Activated naive CD4-positive, alpha-beta T cell (primary cell): ENCODE measurements around the gene SH3BGRL2.

ENCODE experiments used
- DNase-seq, 4 experiments: peaks; one replicate each; lab custom pipeline; 2025; lab: John Stamatoyannopoulos, UW

Gene SH3BGRL2

DNA sequence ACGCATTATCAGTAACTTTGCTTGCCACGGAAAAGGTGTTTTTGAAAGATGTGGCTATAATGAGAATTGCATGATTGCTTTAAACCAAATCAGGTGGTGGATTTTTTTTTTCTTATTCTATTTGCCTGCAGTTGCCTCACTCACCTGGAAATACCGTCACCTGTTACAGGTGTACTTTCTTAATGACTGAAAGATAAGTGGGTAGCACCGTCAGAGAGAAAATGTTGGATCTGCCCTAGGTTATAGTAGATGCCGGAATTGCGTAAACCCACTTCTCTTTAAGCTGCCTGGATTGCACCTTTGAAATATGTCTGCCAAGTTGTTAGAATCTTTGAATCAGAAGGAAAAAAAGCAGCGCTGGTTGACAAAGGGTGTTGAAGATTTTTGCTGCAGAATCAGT, 68.5 kb downstream of the SH3BGRL2 start:
- no peak for DNase-seq

- no peak for DNase-seq
These were observed 71.6 kb downstream of the SH3BGRL2 start for GRCh38 chr6:79702691-79703090.

- DNase-seq = no peak
These were observed 73.1 kb downstream of the SH3BGRL2 start for GRCh38 chr6:79704200-79704599.

GRCh38 chr6:79705456-79705995, 74.4 kb downstream of the SH3BGRL2 start:
- DNase-seq = no peak

DNA sequence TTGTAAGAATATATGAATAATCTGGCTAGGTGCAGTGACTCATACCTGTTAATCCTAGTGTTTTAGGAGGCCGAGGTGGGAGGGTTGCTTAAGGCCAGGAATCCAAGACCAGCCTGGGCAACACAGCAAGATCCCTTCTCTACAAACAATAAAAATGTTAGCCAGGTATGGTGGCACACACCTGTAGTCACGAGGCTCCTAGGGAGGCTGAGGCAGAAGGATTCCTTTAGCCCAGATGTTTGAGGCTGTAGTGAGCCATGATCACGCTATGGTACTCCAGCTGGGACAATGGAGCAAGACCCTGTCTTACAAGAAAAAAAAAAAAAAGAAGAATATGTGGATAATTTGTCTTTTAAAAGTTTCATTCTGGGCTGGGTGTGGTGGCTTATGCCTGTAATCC, 75.4 kb downstream of the SH3BGRL2 start:
- no peak for DNase-seq

- DNase-seq = no peak
These were observed 76.5 kb downstream of the SH3BGRL2 start for GRCh38 chr6:79707621-79708020.

DNA sequence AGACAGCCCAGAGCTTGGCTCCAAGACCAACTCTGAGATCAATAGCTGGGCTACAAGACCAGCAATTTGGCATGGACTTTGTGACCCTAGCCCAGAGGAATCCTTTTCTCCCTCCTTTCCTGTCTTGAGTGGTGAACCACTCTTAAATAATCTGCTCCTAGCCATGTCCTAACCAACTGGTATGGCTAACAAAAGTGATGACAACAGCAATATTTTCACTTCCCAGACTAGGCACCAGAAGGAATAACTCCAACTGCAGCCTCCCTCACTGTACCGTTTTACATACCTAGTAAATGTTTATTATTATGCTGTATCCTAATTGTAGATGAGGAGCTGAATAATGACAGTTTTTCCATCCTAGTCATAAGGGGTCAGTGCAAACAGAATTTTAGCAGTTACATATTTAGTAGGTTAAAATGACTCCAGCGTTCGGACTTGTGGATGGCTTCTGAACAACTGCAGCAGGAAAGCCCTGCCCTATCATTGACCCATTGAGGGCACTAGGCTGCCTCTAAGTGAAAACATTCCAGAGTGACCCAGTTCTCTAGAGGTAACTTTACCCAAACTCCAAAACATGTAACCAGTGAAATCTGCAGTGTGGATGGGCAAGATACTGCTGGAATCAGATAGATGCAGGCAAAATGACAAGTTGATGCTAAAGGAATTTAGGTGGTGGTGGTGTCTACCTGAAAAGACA, 77.1 kb downstream of the SH3BGRL2 start:
- DNase-seq = no peak

DNA sequence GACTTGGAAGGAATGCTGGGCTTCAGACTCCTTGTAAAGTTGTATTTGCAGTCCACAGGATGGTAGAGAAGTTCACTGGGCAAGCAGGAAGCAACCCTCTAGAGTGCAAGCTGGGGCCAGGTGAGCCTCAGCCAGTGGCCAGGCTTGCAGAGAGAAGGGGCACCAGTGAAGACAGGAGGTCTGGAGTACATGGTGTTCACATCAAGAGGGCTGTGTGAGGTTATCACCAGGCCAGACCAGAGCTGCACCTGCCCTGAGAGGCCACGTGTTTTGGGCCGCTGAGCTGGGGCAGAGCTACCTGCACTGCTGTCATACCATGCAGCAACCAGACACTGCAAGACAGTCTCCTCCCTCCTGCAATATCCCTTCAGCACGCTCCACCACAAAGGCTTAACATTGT, 79.0 kb downstream of the SH3BGRL2 start:
- no peak for DNase-seq

DNA sequence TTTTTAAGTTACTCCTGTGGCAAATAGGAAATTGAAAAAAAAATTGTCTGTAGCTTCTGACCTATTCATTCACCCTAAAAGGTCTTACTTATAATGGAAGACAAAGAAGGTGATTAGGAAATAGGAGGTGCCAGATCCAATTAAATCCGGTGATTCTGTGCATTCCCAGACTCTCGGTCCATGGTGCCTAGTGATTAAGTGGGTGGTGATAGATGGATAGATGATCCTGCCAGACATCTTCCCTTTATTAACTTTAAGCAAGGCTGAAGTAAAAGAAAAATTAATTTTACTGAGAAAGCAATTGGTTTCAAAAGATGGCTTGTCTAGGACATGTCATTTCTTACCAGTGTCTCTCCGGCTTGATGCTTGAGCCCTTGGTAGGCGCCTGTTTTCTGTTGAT, 80.0 kb downstream of the SH3BGRL2 start:
- no peak for DNase-seq

GRCh38 chr6:79712144-79712543, 81.0 kb downstream of the SH3BGRL2 start:
- DNase-seq = no peak

GRCh38 chr6:79712616-79713135, 81.5 kb downstream of the SH3BGRL2 start:
- DNase-seq = no peak

- DNase-seq = peak in 2 of 4 experiments; percentile 11 to 30
These were observed 82.7 kb downstream of the SH3BGRL2 start for GRCh38 chr6:79713701-79714322.

- DNase-seq = no peak
These were observed 86.9 kb downstream of the SH3BGRL2 start for GRCh38 chr6:79717989-79718388.

DNA sequence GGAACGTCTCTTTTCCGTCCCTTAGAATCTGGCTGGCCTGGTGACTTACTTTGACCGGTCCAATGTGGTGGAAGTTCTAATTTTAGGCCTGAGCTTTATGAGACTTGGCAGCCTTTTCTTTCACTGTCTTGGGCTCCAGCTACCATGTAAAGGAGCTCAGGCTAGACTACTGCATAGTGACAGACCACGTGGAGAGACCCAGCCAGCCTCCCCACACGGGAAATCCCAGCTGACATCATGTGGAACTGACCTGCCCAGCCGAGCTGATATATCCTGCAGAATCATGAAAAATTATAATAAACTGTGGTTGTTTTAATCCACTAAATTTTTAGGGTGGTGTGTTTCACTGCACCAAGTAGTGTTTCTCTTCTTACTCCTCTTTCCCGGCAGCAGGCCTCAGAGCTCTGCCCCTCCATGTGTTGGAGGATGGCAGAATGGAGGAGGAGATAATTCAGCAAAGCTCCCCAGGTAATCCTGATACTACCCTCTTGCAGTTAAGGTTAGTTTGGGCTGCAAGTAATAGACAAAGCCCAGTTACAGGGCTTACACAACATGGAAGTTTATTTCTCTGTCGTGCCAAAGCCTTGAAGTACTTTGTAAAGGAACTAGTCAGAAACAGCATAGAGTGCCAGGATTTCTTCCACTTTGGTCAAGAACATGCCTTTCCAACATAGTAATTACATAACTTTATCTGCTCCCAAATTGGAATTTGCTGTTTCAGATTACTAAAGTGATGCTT, 87.5 kb downstream of the SH3BGRL2 start:
- no peak for DNase-seq

DNA sequence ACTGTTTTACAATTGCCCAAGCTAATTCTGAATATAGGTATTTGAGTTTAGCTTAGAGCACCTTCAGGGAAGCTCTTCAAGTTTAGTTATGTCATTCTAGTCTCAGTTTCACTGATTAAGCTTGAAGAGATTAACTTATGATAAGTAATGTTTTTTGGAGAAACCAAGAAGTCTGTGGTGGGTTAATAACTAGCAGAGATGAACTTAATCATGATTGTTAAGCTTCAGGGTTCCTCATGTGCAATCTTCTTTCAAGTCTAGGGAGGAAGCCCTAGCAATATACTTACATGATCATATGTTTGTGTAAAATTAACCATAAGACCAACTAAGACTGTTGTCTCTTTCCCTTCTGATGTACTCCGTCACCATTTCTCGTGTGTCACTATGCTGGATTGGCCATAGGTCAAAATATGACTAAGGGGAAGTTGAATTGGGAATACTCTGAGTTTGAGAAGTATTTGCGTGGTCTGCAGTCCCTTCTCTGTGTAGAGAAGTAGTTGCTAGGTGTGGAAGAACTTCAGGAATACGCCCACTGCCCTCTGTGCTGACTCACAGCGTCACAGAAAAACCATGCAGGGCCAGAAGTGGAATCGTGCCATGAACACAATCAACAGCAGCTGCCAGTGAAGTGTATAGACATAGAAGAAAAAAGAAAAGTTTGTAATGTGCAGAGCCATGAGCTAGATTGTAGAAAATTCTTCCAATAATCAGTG, 88.3 kb downstream of the SH3BGRL2 start:
- DNase-seq = no peak

DNA sequence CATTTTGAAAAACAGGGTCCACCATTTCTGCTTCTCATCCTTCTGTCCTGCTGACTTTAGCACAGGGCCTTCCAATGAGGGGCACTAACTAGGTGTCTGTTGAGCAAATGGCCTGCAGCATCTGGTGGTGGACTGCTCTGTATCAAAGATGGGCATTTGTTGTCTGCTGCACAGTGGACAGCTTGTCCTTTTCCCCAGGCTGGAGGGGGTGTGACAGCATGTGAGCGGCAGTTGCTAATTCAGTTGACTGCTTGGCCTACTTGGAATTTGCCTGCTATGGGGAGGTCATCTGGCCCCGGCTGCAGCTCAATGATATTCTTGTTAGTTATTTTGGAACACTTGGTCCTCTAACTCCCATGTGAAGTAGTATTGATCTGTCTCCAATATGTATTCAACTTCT, 93.7 kb downstream of the SH3BGRL2 start:
- DNase-seq = no peak

DNA sequence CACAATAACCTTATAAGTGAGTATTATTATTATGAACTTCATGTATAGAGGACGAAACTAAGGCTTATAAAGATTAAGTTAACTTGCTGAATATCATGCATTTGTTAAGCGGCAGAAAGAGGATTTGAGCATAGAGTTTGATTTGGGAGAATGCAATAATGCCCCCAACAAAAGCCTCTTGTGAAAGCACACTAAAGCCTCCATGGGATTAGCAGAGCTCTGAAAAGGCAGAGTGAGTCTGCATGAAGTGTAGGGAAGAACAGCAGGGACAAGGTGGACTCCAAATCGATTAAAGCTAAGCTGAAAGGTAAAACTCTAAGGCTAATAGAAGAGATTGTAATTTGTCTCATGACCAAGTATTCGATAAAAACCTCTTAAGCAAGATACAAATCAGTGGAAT, 100.3 kb downstream of the SH3BGRL2 start:
- DNase-seq = no peak

DNA sequence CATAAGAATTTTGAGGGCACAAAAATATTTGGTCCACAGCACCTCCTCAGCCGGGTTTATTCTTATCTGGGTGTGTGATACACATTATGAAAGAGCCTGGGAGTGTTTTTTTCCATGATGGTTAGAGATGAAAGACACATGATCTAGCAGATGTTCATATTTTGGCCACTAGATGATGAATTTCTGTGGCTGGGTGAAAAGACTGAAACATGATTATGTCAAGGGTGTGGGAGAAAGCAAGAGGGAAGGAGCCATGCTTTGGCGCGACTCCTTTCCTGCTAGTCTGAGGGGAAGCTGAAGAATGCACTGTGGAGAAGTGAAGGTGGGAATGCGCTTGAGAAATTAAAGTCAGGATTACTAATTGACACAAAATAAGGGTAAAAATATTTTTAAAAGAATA, 102.3 kb downstream of the SH3BGRL2 start:
- DNase-seq = no peak

- no peak for DNase-seq
These were observed 103.2 kb downstream of the SH3BGRL2 start for GRCh38 chr6:79734374-79734773.

- no peak for DNase-seq
These were observed 104.1 kb downstream of the SH3BGRL2 start for GRCh38 chr6:79735183-79735582.

GRCh38 chr6:79737172-79737571, 106.0 kb downstream of the SH3BGRL2 start:
- no peak for DNase-seq

- DNase-seq = no peak
These were observed 110.9 kb downstream of the SH3BGRL2 start for GRCh38 chr6:79742030-79742429.
